Esophagus muscularis mucosa (tissue), 4 donors: ENCODE data around the gene MAL. TPM values are rescaled to one million over a fixed set of nuclear protein-coding genes. Genes with fewer than 3 reads are reported as not detected.
A peak's percentile ranks its signal among the peaks of the same experiment; 100 is the strongest.

Experiments
- DNase-seq: peaks from one replicate; pipeline ENCODE4 v3.0.0-alpha.2; 2017; ENCODE audit errors: extremely low spot score
- H3K27ac ChIP-seq, 4 donors: fragments of 200-600 bp; sonication (generic); replicated peaks in 1 of 4; 1 replicate in 3 of 4; 2 replicates in 1 of 4; pipeline ENCODE4 v1.5.1; 2016 to 2019; ENCODE audit warnings: mild to moderate bottlenecking in 1 of 4
- H3K27me3 ChIP-seq, 4 donors: fragments of 200-600 bp; sonication (generic); one replicate each; pipeline versions ENCODE4 v1.5.1 to v1.6.0; 2016 to 2019
- H3K36me3 ChIP-seq, 4 donors: fragments of 200-600 bp; sonication (generic); one replicate each; pipeline ENCODE4 v1.5.1; 2016 to 2019
- H3K4me1 ChIP-seq, 4 donors: fragments of 200-600 bp; sonication (generic); one replicate each; pipeline ENCODE4 v1.5.1; 2016 to 2019
- H3K4me3 ChIP-seq, 4 donors: fragments of 200-600 bp; sonication (generic); 1 replicate in 2 of 4; 2 replicates in 2 of 4; pipeline ENCODE4 v1.5.1; 2016 to 2019; ENCODE audit warnings: mild to moderate bottlenecking in 4 of 4, moderate library complexity in 1 of 4
- H3K9me3 ChIP-seq, 4 donors: fragments of 200-600 bp; sonication (generic); 1 replicate in 3 of 4; 2 replicates in 1 of 4; pipeline ENCODE4 v1.5.1; 2016 to 2019
- EP300 ChIP-seq: sonication (generic); formaldehyde crosslinking; IDR thresholded peaks from one replicate; pipeline ENCODE4 v1.6.1; 2017; ENCODE audit warnings: antibody characterized with exemption
- POLR2A ChIP-seq: fragments of 450-650 bp; IDR thresholded peaks from one replicate; pipeline ENCODE4 v1.6.1; 2017; ENCODE audit warnings: antibody characterized with exemption, moderate library complexity, mild to moderate bottlenecking, low read depth
- POLR2AphosphoS5 ChIP-seq, 2 donors: sonication (generic); formaldehyde crosslinking; IDR thresholded peaks; one replicate each; pipeline ENCODE4 v1.6.1; 2017; ENCODE audit warnings: antibody characterized with exemption in 2 of 2
- WGBS: methylation state at CpG from one replicate; pipeline ENCODE4 v1.1.5; 2018; 5-methylcytosine and 5-hydroxymethylcytosine counted together
- intact Hi-C: fragments of 100-400 bp; cut with DNase I; formaldehyde crosslinking; loops from one replicate; pipeline ENCODE4 v1.15.1; 2023
- total RNA-seq, 4 donors: library from RNA; depleted of rRNA; stranded (reverse); fragments of >200 nt; gene quantifications; one replicate each; pipeline versions ENCODE4 v1.1.0 to v1.2.1, GENCODE V29; 2016
- TF ChIP-seq, protein P1 (sequence below), 3 experiments: fragments of 200-600 bp in 2 of 3; fragments of 450-650 bp in 1 of 3; sonication (generic) in 2 of 3; IDR thresholded peaks; one replicate each; pipeline ENCODE4 v1.5.1; 2017 to 2019; ENCODE audit warnings: antibody characterized with exemption in 3 of 3, mild to moderate bottlenecking in 2 of 3, moderate library complexity in 1 of 3

The MAL gene
- total RNA-seq, 4 donors from 2014 or later: 23.3 to 46.2 (median 36.6) TPM

DNA sequence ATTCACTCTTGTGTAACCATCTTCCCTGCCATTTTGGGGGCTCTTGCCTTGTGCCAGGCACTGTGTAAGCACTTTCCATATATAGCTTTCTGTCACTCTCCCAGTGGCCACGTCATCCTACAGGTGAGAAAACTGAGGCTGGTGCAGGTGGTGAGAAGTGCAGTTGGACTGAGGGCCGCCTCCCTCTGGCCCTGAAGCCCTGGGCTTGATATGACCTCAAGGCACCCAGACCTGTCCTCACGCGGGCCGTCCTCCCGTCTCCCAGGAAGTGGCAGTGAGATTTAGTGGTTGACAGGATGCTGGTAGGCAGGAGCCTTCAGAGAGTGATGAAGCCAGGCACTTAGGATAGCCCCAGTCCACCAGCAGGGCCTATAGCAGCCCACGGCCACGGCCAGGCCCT is 30.5 kb downstream of the MAL start:
- no peak for TF ChIP-seq EP300
- H3K27me3 ChIP-seq: peaks cover 0 to 65% (median 3%) of the 10 kb centered on the region in 4 donors
- intact Hi-C loops: no loop called here
- H3K27ac ChIP-seq: peak overlapping the region in 1 of 4 donors; percentile 53
- 55% methylated on average over 1 of the region's 8 CpGs for WGBS
- H3K9me3 ChIP-seq: no peaks in the 10 kb centered on the region
- no peaks in the 10 kb centered on the region for H3K4me1 ChIP-seq
- no peak overlapping the region for H3K4me3 ChIP-seq
- DNase-seq: no peak
- H3K36me3 ChIP-seq: no peaks in the 10 kb centered on the region

DNA sequence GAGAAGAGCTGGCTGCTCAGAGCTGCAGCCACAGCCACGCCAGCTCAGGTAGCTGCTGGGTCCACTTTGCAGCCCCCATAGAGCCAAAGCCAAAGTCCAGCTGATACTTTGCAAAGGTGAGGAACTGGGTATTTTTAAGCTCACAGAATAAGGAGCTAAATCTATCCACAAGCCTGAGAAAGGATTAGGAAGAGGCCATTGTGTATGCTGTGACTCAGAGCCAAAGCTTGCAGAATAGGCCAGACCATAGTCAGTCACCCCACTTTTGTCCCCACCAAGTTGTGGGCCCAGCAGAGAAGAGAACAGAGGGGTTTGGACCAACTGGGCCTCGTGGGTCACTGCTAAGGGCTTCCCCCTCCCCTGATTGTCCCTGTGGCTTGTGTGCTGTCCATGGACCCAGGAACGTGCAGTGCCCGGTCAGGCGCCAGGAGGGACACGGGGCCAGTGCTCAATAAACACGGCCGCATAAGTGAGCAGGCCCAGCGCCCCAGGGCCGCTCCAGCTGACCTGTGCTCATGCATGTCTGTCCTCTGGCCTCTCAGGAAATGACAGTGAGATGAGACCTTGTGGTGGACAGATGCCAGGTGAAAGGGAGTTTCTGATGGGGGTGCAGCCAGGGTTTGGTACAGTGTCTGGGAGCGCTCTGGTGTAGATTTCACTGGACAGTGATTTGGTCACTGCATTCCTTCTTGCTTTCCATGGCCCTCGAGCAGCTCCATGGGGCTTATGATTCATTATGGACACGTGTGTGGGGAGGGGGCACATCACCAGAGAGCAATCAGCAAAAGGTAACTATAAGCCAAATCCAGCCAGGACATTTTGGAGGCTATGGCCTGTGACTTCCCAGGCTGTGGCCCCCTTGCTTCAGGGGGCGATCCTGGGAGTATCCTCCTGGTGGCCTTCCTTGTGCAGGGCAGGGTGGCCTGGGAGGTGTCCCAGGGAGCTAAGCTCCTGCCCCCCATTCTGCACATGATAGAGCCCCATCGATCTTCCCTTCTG is 31.3 kb downstream of the MAL start:
- no peak overlapping the region for H3K4me3 ChIP-seq
- 90% methylated on average over 11 of the region's 15 CpGs for WGBS
- H3K27me3 ChIP-seq: peaks cover 0 to 66% (median 3%) of the 10 kb centered on the region in 4 donors
- DNase-seq: no peak
- H3K9me3 ChIP-seq: no peaks in the 10 kb centered on the region
- intact Hi-C loops: no loop called here
- no peaks in the 10 kb centered on the region for H3K4me1 ChIP-seq
- no peaks in the 10 kb centered on the region for H3K36me3 ChIP-seq
- H3K27ac ChIP-seq: peak overlapping the region in 2 of 4 donors; percentile 20 to 53
- no peak for TF ChIP-seq EP300
- no peak for TF ChIP-seq POLR2A
- TF ChIP-seq, protein P1, sequence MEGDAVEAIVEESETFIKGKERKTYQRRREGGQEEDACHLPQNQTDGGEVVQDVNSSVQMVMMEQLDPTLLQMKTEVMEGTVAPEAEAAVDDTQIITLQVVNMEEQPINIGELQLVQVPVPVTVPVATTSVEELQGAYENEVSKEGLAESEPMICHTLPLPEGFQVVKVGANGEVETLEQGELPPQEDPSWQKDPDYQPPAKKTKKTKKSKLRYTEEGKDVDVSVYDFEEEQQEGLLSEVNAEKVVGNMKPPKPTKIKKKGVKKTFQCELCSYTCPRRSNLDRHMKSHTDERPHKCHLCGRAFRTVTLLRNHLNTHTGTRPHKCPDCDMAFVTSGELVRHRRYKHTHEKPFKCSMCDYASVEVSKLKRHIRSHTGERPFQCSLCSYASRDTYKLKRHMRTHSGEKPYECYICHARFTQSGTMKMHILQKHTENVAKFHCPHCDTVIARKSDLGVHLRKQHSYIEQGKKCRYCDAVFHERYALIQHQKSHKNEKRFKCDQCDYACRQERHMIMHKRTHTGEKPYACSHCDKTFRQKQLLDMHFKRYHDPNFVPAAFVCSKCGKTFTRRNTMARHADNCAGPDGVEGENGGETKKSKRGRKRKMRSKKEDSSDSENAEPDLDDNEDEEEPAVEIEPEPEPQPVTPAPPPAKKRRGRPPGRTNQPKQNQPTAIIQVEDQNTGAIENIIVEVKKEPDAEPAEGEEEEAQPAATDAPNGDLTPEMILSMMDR (IDR thresholded peaks at IDR 0.05): no peak
- TF ChIP-seq POLR2AphosphoS5 (IDR thresholded peaks at IDR 0.05): no peak

DNA sequence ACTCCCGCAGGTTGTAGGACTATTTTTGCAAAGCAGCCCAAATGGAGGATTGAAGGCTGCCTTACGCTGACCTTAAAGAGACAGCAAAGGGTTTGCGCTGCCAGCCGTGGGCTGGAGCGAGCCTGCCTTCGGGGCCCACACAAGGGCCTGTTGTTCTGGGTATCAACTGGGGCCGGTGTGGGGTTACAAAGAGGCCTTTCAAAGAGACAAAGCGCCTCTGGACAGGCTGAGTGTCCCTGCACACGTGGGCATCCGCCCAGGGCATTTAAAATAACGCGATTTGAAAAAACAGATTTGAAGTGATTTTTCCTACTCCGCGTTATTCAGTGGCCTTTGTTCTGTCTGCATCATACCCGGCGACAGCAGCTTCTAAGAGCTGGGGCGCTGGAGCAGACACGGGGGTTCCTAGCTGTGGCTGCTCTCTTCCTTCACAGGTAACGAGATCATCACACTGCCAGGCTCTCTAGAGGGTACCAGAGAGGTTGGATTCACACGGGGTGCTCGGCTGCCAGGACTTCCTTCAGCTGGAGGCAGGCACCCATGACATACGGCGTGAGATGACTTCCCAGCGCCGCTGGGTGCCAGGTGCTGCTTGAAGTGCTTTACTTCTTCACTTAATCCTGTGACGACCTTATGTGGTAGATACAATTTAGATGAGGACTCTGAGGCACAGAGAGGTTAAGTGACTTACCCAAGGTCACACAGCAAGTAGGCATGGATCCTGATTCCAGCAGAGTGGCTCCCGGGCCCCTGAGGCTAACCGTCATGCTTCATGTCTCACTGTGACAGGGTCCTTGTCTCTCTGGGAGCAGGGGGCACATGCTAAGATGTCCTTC is 32.2 kb downstream of the MAL start:
- Histone ChIP-seq H3K27me3 (peaks cover 0 to 63% (median 3%) of the 10 kb centered on the region in 4 donors), H3K27ac (peak overlapping the region; percentile 17 to 65 (median 46)), H3K4me3 (no peak overlapping the region), H3K4me1 (no peaks in the 10 kb centered on the region), H3K9me3 (no peaks in the 10 kb centered on the region), H3K36me3 (no peaks in the 10 kb centered on the region)
- intact Hi-C loops: no loop called here
- no peak for DNase-seq
- TF ChIP-seq POLR2A: no peak
- no peak for TF ChIP-seq POLR2AphosphoS5 (IDR thresholded peaks at IDR 0.05)
- TF ChIP-seq, protein P1 (IDR thresholded peaks at IDR 0.05): no peak
- TF ChIP-seq EP300: no peak
- 84% methylated on average over 28 of the region's 28 CpGs for WGBS

DNA sequence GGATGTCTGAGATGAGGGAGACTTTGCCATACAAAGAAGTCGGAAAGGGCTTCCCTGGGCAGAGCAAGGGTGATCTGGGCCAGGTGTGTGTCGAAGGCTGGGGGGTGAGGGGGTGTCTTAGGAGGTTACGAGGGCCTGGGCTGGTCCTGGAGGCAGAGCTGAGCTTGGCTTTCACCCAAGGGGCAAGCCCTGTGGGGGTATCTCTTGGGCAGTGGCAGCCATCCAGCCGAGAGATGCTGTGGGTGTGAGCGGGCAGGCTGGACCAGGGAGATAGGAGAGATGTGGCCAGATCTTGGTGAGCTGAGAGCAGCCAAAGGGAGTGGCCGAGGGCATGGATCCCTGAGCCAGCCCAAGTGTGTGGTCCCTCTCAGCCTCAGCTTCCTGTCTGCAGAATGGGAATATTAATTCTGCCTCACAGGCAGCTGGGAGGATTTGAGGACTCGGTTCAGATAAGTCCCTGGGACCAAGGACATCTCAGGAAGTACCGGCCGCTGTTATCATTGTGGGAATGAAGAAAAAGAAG is 33.0 kb downstream of the MAL start:
- Histone ChIP-seq H3K36me3 (no peaks in the 10 kb centered on the region), H3K4me1 (no peaks in the 10 kb centered on the region), H3K27me3 (peaks cover 0 to 56% (median 1%) of the 10 kb centered on the region in 4 donors), H3K9me3 (no peaks in the 10 kb centered on the region), H3K4me3 (no peak overlapping the region), H3K27ac (peak overlapping the region in 2 of 4 donors; percentile 40 to 65)
- WGBS: 90% methylated on average over 8 of the region's 9 CpGs
- intact Hi-C loops: no loop called here
- DNase-seq: no peak
- TF ChIP-seq EP300 (no peak), POLR2AphosphoS5 (IDR thresholded peaks at IDR 0.05) (no peak), POLR2A (no peak)
- TF ChIP-seq, protein P1 (IDR thresholded peaks at IDR 0.05): no peak
